ENCODE measurements around the gene XRCC3. TPM values are rescaled to one million over a fixed set of nuclear protein-coding genes. Genes with fewer than 3 reads are reported as not detected.

Gene XRCC3
- total and polyA plus RNA-seq, 10 of the 15 experiments (the other 5 are each of a cell fraction or from before 2014, with no cell fraction given), result 0.37 to 52.0 (median 26.8) TPM

- Histone ChIP-seq H3K4me1 (ENCODE audit: control insufficient read depth, insufficient read depth, low read length) (peaks cover 4% of the 10 kb centered on the region; the same call in 1 of the 2 replicates), H3K4me3 (peak overlapping the region; percentile 88), H3K27ac (ENCODE audit: control insufficient read depth, insufficient read depth) (no peak overlapping the region), H2AFZ (ENCODE audit: control insufficient read depth, low read depth, low read length) (no peak overlapping the region), H3K27me3 (replicated peaks in 1 of 2; ENCODE audit: control insufficient read depth in 2 of 2, insufficient read depth in 2 of 2, low read length in 1 of 2) (no peaks in the 10 kb centered on the region), H4K20me1 (ENCODE audit: control insufficient read depth, insufficient read depth) (no peaks in the 10 kb centered on the region), H3K9me3 (replicated peaks; ENCODE audit: control insufficient read depth, insufficient read depth, low read length) (no peaks in the 10 kb centered on the region), H3K79me2 (ENCODE audit: control insufficient read depth, insufficient read depth, low read length) (peaks cover 42% of the 10 kb centered on the region), H3K9ac (ENCODE audit: control insufficient read depth, insufficient read depth, low read length) (no peak overlapping the region), H3K4me2 (ENCODE audit: control insufficient read depth, insufficient read depth) (peak overlapping the region; percentile 78), H3K36me3 (ENCODE audit: control insufficient read depth in 2 of 2, insufficient read depth in 2 of 2, low read length in 1 of 2) (peaks cover 0 to 6% of the 10 kb centered on the region in 2 experiments; a peak in 2 of 4 replicates)
- FAIRE-seq (no peak), ATAC-seq (no peak), DNase-seq (ENCODE audit: low read depth, low spot score) (no peak)
- TF ChIP-seq CREM (IDR thresholded peaks at IDR 0.05; ENCODE audit: low read depth) (no peak), LARP7 (IDR thresholded peaks at IDR 0.05) (no peak), REST (IDR thresholded peaks at IDR 0.05; ENCODE audit: low read depth, low read length) (no peak), MTA3 (IDR thresholded peaks at IDR 0.05; ENCODE audit: borderline replicate concordance, low read length) (no peak), KDM1A (IDR thresholded peaks at IDR 0.05; ENCODE audit: borderline replicate concordance) (no peak)
- WGBS (ENCODE audit: insufficient coverage, insufficient replicate concordance, low lambda C conversion rate, missing lambda C conversion rate), result 94% methylated on average over 17 of the region's 17 CpGs
- in situ Hi-C loops (cut with MboI), result no loop called here
- BruUV-seq (replicated peaks), result no TSS peak
- RAD21 ChIA-PET (ENCODE audit: unreplicated experiment), result no interaction called here
- CTCF ChIA-PET, result no interaction called here
- intact Hi-C loops (cut with micrococcal nuclease; ENCODE audit: unreplicated experiment), result no loop called here
- POLR2A ChIA-PET, result no interaction called here
- SMC1A ChIA-PET (ENCODE audit: uncharacterized antibody, unreplicated experiment), result interaction anchor here (0.7 to 1.5 kb wide), 2 partner anchors 24 to 37 kb away, joined by 3 to 4 read pairs; no protein-coding TSS in a partner anchor
Observed at GRCh38 chr14:103716899-103717411, 1.7 kb upstream of the XRCC3 start.
